Pancreas (tissue), 10 donors: ENCODE measurements around the gene TSPAN9. TPM values are rescaled to one million over a fixed set of nuclear protein-coding genes. Genes with fewer than 3 reads are reported as not detected.

ENCODE experiments used
- ATAC-seq, 4 donors: fragments of 200-7000 bp; cut with Tn5 transposase; one replicate each; pipeline versions ENCODE4 v1.8.0 to v1.9.1; 2020; ENCODE audit warnings: mild to moderate bottlenecking in 4 of 4, moderate library complexity in 4 of 4
- DNase-seq, 6 donors: peaks; one replicate each; pipeline ENCODE4 v3.0.0-alpha.2; 2020
- FAIRE-seq: peaks from 2 replicates; lab custom pipeline; 2012; peaks lifted over from hg19 to GRCh38; lab: Jason Lieb, UNC
- H3K27ac ChIP-seq, 4 donors: fragments of 200-600 bp; sonication (generic); 1 replicate in 3 of 4; 2 replicates in 1 of 4; pipeline versions ENCODE4 v1.5.0 to v1.8.0; 2020
- H3K27me3 ChIP-seq, 4 donors: fragments of 200-600 bp; one replicate each; pipeline ENCODE4 v1.8.0; 2021
- H3K36me3 ChIP-seq, 3 donors: fragments of 200-600 bp; sonication (generic) in 1 of 3; one replicate each; pipeline versions ENCODE4 v1.5.0 to v1.8.0; 2020 to 2021
- H3K4me1 ChIP-seq, 3 donors: fragments of 200-600 bp; one replicate each; pipeline ENCODE4 v1.8.0; 2021
- H3K4me3 ChIP-seq, 4 donors: fragments of 200-600 bp; sonication (generic) in 2 of 4; one replicate each; pipeline versions ENCODE4 v1.5.0 to v1.8.0; 2020 to 2021
- H3K9me3 ChIP-seq, 4 donors: fragments of 200-600 bp; one replicate each; pipeline ENCODE4 v1.8.0; 2021
- WGBS, 2 donors: extraction: QIAGEN DNeasy Blood & Tissue Kit; methylation state at CpG; one replicate each; pipeline ENCODE4 v1.1.7; 2013; 5-methylcytosine and 5-hydroxymethylcytosine counted together
- intact Hi-C, 3 donors: fragments of 100-400 bp; cut with DNase I; formaldehyde crosslinking; loops; one replicate each; pipeline versions ENCODE4 v1.11.1 to v1.14.2; 2022
- polyA plus RNA-seq, 2 donors: library from polyadenylated mRNA; stranded (reverse); fragments of 200-250 nt; gene quantifications; one replicate each; pipeline ENCODE4 v1.2.3, GENCODE V29; 2013
- total RNA-seq, 6 donors: library from RNA; stranded (reverse); fragmentation: NEBNext Ultra II Directional in 4 of 6; extraction: Animal tissue kit (Norgen Biotek cat#: 25700) in 4 of 6; gene quantifications; one replicate each; pipeline versions ENCODE4 v1.2.1 to v1.2.4, GENCODE V29; 2021 to 2023
- TF ChIP-seq, protein P1 (sequence below), 4 donors: fragments of 200-600 bp; sonication (generic) in 3 of 4; IDR thresholded peaks; one replicate each; pipeline versions ENCODE4 v1.5.0 to v1.8.0; 2021; ENCODE audit warnings: antibody characterized with exemption in 4 of 4
- donor health status: healthy with polysubstance abuse.
- donor health status: DM: no; HTN: no; CAD: no; lungs with moderate emphysema.
- donor health status: DM: no; HTN: no; CAD: no.
- donor health status: control.
- donor health status: control.
- donor health status: Bipolar disorder and iron deficiency.
- donor health status: DM: yes; HTN: yes; CAD: no.
- donor health status: DM: no; HTN: no; CAD: no.
- donor health status: DM: no; HTN: no; CAD: no.
- donor health status: DM: yes; HTN: yes; CAD: no.

The TSPAN9 gene
- total and polyA plus RNA-seq, 8 donors, result 7.8 to 19.5 (median 13.0) TPM

DNA sequence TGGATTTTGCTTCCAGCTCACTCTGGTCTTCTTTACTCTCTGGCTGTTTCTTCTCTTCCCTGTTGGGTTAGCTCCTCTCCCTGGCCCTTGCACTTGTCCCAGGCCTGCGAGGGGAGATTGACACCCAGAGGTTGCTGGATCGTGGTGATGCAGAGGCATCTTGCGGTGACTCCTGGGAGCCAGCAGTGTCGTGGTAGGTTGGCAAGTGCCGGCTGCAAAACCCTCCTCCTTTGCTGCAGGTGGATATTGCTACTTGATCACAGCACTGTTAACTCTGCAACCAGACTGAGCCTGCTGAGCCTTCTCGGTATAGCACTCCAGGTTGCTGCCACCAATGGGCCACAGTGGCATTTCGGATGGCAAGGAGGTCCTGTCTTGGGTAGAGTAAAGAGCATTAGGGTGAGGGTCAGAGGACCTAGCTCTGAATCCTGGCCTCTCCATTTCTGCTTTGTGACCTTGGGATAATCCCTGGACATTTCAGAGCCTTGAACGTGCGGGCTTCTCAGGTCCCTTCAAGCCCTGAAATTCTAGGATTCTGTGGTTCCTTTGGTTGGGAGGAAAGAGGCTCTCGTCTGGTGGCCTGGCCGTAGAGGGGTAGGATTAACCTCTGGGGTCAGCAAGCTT lies 87.4 kb downstream of the TSPAN9 start:
- H3K4me1 ChIP-seq, result no peaks in the 10 kb centered on the region
- TF ChIP-seq, protein P1, sequence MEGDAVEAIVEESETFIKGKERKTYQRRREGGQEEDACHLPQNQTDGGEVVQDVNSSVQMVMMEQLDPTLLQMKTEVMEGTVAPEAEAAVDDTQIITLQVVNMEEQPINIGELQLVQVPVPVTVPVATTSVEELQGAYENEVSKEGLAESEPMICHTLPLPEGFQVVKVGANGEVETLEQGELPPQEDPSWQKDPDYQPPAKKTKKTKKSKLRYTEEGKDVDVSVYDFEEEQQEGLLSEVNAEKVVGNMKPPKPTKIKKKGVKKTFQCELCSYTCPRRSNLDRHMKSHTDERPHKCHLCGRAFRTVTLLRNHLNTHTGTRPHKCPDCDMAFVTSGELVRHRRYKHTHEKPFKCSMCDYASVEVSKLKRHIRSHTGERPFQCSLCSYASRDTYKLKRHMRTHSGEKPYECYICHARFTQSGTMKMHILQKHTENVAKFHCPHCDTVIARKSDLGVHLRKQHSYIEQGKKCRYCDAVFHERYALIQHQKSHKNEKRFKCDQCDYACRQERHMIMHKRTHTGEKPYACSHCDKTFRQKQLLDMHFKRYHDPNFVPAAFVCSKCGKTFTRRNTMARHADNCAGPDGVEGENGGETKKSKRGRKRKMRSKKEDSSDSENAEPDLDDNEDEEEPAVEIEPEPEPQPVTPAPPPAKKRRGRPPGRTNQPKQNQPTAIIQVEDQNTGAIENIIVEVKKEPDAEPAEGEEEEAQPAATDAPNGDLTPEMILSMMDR (IDR thresholded peaks at IDR 0.05), result no peak
- intact Hi-C loops, result no loop called here
- WGBS, 2 donors, result 91 to 92% methylated on average over 11 of the region's 11 CpGs
- no peaks in the 10 kb centered on the region for H3K9me3 ChIP-seq
- H3K27me3 ChIP-seq, result no peaks in the 10 kb centered on the region
- H3K4me3 ChIP-seq, result no peak overlapping the region
- H3K36me3 ChIP-seq, result no peaks in the 10 kb centered on the region
- ATAC-seq (no peak), FAIRE-seq (no peak), DNase-seq (no peak)
- H3K27ac ChIP-seq, result no peak overlapping the region

DNA sequence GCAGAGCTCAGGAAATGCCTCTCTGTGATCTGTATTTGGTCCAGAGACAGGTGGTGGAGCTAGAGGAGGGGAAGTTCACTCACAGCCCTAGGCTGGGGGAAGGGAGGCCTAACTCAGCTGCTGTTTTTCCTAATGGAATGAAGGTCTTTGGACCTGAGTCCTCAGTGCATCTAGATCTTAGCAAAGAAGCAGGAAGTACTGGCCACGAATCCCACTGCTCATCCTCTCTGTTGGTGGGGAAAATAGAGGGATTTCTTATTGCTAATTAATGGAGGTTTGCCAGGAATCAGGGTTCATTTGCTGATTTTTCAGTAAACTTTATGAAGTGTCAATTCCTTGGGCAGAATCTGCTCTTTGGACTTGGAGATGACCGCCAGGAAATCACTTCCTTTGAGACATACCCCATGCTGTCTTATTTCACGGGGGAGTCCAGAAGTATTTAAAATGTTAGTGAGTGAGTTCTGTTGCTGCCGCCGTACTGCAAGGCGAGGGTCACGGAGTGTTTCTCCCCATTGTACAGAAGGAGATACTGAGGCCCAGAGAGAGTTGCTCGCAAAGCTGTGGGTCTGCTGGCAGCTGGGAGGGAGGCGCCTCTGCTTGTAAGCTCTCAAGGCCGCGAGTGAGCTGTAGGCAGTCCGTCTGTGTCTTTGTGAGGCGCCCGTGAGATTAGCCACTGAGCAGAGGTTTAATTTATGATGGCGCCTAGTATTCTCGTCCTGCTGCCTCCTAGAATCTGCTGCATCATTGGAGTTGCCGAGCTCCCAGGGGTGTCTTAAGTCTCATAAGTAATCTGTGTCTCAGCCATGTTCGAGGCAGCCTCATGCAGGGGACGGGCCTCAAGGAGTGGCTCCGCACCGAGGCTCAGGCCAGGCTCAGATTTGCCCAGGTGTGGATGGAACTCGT lies 88.2 kb downstream of the TSPAN9 start:
- Histone ChIP-seq H3K27ac (no peak overlapping the region), H3K27me3 (no peaks in the 10 kb centered on the region), H3K36me3 (no peaks in the 10 kb centered on the region), H3K4me1 (no peaks in the 10 kb centered on the region), H3K9me3 (no peaks in the 10 kb centered on the region), H3K4me3 (no peak overlapping the region)
- intact Hi-C loops, result no loop called here
- no peak for DNase-seq
- TF ChIP-seq, protein P1 (IDR thresholded peaks at IDR 0.05), result no peak
- no peak for FAIRE-seq
- 94% methylated on average over 22 of the region's 22 CpGs for WGBS, 2 donors
- ATAC-seq, result no peak

DNA sequence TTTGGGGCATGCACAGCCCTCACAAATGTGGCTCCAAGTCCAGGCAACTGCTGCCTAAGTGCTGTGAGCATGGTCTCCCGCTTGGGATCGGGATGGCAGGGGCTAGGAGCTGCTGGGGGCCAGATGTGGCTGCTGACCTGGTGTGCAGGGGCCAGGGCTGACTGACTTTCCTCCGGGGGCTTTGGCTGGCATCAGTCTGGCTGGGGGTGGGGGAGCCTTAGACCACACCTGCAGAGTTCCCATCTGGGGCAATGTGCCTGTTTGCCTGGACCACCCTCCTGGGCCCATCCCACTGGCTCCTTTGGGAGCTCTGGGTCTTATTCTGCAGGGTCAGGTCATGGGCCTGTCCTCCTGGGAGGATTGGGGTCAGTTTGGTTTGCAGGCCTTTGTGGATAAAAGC lies 90.5 kb downstream of the TSPAN9 start:
- Histone ChIP-seq H3K36me3 (no peaks in the 10 kb centered on the region), H3K27ac (no peak overlapping the region), H3K27me3 (no peaks in the 10 kb centered on the region), H3K9me3 (no peaks in the 10 kb centered on the region), H3K4me3 (no peak overlapping the region), H3K4me1 (no peaks in the 10 kb centered on the region)
- no peak for DNase-seq
- no peak for FAIRE-seq
- intact Hi-C loops, result no loop called here
- TF ChIP-seq, protein P1 (IDR thresholded peaks at IDR 0.05), result no peak
- no peak for ATAC-seq
- 91 to 93% methylated on average over 3 of the region's 3 CpGs for WGBS, 2 donors

DNA sequence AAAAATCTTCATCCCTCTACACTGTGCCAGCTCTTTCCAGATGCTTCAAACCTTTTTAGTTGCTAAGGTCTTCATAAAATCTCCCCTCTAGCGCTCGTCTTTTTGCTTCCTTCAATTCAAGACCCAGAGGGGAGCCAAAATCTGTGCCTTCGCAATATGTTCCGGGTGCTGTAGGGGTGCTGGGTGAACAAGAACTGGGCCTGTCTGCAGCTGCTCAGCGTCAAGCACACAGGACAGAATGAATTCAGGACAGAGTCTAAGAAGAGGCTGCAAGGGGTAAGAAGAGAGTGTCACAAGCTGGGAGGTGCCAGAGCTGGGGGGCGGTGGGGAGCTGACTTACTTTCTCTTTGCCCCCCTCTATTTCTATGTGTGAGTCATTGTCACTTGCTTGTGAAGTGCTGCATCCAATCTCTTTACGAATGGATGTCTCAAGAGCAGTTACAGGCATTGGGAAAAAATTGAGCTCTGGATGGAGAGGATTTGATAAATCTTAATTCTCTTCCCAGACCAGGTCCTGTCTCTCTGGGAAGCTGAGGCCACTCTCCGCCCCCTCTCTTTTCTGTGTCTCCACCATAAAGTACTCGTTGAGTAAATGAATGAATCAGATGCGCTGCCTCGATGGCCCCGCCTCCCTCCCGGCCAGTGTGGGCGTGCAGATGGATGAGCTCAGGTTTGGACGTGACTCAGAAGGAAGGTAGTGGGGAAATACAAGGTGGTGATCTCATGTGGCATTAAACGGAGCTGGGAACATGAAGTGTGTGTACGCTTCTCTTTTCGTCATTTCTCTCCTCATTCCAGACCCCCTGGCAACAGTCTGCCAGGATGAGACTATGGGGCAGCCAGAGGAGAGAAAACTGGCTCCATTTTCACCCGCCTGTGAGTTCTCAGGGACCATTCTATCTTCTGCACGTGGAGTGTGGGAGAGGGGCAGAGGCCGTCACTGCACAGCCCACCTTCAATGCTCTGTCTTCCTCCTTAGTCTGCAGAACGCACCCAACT lies 91.3 kb downstream of the TSPAN9 start:
- FAIRE-seq (no peak), ATAC-seq (peak in 3 of 4 donors; percentile 31 to 85 (median 81)), DNase-seq (no peak)
- Histone ChIP-seq H3K27ac (no peak overlapping the region), H3K27me3 (no peaks in the 10 kb centered on the region), H3K9me3 (no peaks in the 10 kb centered on the region), H3K4me1 (no peaks in the 10 kb centered on the region), H3K4me3 (no peak overlapping the region), H3K36me3 (no peaks in the 10 kb centered on the region)
- TF ChIP-seq, protein P1 (IDR thresholded peaks at IDR 0.05), result no peak
- 81 to 87% methylated on average over 22 of the region's 22 CpGs for WGBS, 2 donors
- intact Hi-C loops, result no loop called here
